Upper lobe of left lung (tissue), 4 donors: ENCODE results near the gene TAS2R38.

Experiments
- POLR2A ChIP-seq, 4 donors: fragments of 450-650 bp; IDR thresholded peaks; one replicate each; pipeline ENCODE4 v1.5.1; 2016 to 2017; ENCODE audit warnings: antibody characterized with exemption in 4 of 4, mild to moderate bottlenecking in 2 of 4
- TF ChIP-seq, protein P1 (sequence below), 6 experiments: fragments of 450-650 bp in 4 of 6; fragments of 200-600 bp in 2 of 6; sonication (generic) in 2 of 6; IDR thresholded peaks; one replicate each; pipeline ENCODE4 v1.5.1; 2016 to 2019; ENCODE audit warnings: antibody characterized with exemption in 6 of 6

DNA sequence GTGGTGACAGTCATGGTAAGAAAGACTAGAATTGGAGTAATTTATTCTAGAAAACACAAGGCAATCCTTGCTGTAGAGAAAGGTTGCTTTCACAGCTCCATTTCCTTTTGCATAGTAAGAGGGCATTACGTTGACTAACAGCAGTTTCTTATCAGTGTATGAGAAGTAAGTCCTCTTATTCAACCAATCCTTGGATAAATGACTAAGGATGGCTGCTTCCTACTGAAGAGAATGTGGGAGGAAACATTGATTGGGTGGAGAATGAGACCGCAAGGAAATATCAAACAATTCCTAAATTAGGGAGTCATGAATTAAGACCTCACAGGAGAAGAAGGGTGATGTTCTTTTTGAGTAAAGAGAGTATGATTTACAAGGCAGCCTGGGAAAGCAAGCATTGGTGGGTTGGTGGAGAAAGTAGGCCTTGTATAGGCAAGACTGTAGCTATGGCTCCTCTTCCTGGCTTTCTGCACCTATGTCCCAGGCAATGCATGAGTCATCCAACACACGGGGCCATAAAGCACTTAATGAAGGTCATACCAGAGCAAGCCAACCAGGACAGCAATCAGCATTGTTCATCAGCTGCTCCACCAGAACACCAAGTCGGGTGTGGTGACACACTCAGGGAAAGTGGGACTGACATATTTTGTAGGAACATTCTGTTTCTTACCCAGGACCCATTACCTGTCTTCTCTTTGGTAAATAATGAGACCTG lies 27.7 kb upstream of the TAS2R38 start:
- TF ChIP-seq, protein P1, sequence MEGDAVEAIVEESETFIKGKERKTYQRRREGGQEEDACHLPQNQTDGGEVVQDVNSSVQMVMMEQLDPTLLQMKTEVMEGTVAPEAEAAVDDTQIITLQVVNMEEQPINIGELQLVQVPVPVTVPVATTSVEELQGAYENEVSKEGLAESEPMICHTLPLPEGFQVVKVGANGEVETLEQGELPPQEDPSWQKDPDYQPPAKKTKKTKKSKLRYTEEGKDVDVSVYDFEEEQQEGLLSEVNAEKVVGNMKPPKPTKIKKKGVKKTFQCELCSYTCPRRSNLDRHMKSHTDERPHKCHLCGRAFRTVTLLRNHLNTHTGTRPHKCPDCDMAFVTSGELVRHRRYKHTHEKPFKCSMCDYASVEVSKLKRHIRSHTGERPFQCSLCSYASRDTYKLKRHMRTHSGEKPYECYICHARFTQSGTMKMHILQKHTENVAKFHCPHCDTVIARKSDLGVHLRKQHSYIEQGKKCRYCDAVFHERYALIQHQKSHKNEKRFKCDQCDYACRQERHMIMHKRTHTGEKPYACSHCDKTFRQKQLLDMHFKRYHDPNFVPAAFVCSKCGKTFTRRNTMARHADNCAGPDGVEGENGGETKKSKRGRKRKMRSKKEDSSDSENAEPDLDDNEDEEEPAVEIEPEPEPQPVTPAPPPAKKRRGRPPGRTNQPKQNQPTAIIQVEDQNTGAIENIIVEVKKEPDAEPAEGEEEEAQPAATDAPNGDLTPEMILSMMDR (IDR thresholded peaks at IDR 0.05), result no peak
- TF ChIP-seq POLR2A (IDR thresholded peaks at IDR 0.05), result no peak
